GM19240 (cell line): Measurements from ENCODE around the gene RABL2A.
"Not testable (repeated sequence)": the region's sequence is repeated elsewhere in the genome, so short reads cannot be mapped to it uniquely, and the experiment has no call there.

Source experiments
- DNase-seq: peaks from one replicate; pipeline ENCODE4 v3.0.0; 2011; ENCODE audit warnings: low spot score; ENCODE audit not compliant: insufficient read length

The RABL2A gene

DNA sequence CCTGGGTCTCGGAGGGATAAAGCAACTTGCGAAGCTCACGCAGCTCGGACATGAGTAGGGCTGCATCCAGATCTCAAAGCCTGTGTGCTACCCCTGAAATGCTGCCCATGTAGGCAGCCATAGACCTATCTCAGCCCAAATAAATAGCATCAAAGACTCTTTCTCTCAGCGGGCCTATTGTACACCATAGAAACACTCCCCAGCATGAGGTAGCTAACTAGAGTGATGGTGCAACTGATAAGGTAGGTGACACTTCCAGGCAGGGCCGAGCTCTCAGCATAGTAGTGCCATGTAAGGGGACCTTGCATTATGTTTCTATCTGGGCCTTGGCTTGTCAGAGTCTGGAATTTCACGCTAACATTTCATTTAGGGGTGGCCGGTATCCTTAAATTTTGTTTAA lies 52.4 kb downstream of the RABL2A start:
- DNase-seq: no peak

DNA sequence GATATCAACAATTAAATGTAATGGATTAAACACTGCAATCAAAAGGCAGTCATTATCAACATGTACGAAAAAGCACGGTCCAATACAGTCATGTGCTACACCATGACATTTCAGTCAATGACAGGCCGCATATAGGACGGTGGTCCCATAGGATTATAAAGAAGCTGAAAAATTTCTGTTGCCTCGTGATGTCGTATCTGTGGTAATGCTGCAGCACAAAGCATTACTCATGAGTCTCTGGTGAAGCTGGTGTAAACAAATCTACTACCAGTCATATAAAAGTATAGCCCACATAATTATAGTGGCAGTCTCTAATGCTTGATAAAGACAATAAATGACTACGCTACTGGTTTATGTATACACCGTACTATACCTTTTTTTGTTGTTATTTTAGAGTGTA lies 58.4 kb downstream of the RABL2A start:
- no peak for DNase-seq

DNA sequence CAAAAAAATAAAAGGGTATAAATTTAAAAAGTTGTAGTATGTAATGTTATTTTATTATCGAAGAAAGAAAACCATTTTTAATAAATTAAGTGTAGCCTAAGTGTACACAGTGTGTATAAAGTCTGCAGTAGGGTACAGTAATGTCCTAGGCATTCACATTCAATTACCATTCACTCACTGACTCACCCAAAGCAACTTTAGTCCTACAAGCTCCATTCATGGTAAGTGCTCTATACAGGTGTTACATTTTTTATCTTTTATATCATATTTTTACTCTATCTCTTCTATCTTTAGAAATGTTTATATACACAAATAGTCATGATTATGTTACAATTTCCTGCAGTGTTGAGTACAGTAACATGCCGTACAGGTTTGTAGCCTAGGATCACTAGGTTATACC lies 59.5 kb downstream of the RABL2A start:
- no peak for DNase-seq

DNA sequence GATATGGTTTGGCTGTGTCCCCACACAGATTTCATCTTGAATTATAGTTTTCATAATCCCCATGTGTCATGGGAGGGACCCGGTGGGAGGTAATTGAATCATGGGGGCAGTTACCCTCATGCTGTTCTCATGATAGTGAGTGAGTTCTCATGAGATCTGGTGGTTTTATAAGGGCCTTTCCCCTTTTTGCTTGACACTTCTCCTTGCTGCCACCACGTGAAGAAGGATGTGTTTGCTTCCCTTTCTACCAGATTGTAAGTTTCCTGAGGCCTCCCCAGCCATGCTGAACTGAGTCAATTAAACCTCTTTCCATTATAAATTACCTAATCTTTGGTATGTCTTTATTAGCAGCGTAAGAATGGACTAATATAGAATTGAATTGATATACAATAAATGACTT lies 63.8 kb downstream of the RABL2A start:
- not testable (repeated sequence) for DNase-seq
